HG03135 (cell line): ENCODE data around the gene IQSEC3.
"Not testable (repeated sequence)": the region's sequence is repeated elsewhere in the genome, so short reads cannot be mapped to it uniquely, and the experiment has no call there.

Experiments used
- ATAC-seq: cut with Tn5 transposase; IDR thresholded peaks from one replicate; pipeline ENCODE4 v1.9.1; 2021; ENCODE audit warnings: mild to moderate bottlenecking, moderate library complexity; ENCODE audit not compliant: unreplicated experiment

Gene IQSEC3

GRCh38 chr12:212715-213526 is 146.4 kb downstream of the IQSEC3 start:
- no peak for ATAC-seq

- no peak for ATAC-seq
Measured at GRCh38 chr12:213527-213932, 147.0 kb downstream of the IQSEC3 start.

GRCh38 chr12:214003-214741 is 147.6 kb downstream of the IQSEC3 start, which contains the start of gene SLC6A12:
TSS of gene SLC6A12 (minus strand) at chr12:214157. CDS start at chr12:209986, 4,171 bp downstream.
- ATAC-seq, result no peak

GRCh38 chr12:215116-215515 is 148.5 kb downstream of the IQSEC3 start:
- ATAC-seq, result no peak

GRCh38 chr12:217029-217428 is 150.5 kb downstream of the IQSEC3 start:
- not testable (repeated sequence) for ATAC-seq

GRCh38 chr12:218221-218620 is 151.7 kb downstream of the IQSEC3 start:
- ATAC-seq, result no peak

GRCh38 chr12:218728-219590 is 152.4 kb downstream of the IQSEC3 start:
- ATAC-seq, result no peak

GRCh38 chr12:219891-220352 is 153.4 kb downstream of the IQSEC3 start:
- no peak for ATAC-seq

- ATAC-seq, result no peak
Measured at GRCh38 chr12:220491-220890, 153.9 kb downstream of the IQSEC3 start.

- ATAC-seq, result no peak
Measured at GRCh38 chr12:220946-221550, 154.5 kb downstream of the IQSEC3 start.

GRCh38 chr12:221736-222135 is 155.2 kb downstream of the IQSEC3 start:
- no peak for ATAC-seq

GRCh38 chr12:223841-224240 is 157.3 kb downstream of the IQSEC3 start:
- no peak for ATAC-seq

- no peak for ATAC-seq
Measured at GRCh38 chr12:224330-224729, 157.8 kb downstream of the IQSEC3 start.

GRCh38 chr12:225012-225411 is 158.4 kb downstream of the IQSEC3 start:
- no peak for ATAC-seq

GRCh38 chr12:226401-226800 is 159.8 kb downstream of the IQSEC3 start:
- no peak for ATAC-seq

GRCh38 chr12:227286-227915 is 160.8 kb downstream of the IQSEC3 start:
- no peak for ATAC-seq
